Left kidney (tissue), 2 donors: Measurements from ENCODE around the gene ERCC2. TPM values are rescaled to one million over a fixed set of nuclear protein-coding genes. Genes with fewer than 3 reads are reported as not detected.

ENCODE experiments used
- DNase-seq: peaks from one replicate; pipeline ENCODE4 v3.0.0-alpha.2; 2013
- polyA plus RNA-seq: library from polyadenylated mRNA; unstranded; fragments of 120-200 nt; gene quantifications from one replicate; pipeline ENCODE4 v1.2.1, GENCODE V29; 2013; ENCODE audit not compliant: insufficient read length

The ERCC2 gene
- polyA plus RNA-seq, 1 donor: 38.0 TPM

DNA sequence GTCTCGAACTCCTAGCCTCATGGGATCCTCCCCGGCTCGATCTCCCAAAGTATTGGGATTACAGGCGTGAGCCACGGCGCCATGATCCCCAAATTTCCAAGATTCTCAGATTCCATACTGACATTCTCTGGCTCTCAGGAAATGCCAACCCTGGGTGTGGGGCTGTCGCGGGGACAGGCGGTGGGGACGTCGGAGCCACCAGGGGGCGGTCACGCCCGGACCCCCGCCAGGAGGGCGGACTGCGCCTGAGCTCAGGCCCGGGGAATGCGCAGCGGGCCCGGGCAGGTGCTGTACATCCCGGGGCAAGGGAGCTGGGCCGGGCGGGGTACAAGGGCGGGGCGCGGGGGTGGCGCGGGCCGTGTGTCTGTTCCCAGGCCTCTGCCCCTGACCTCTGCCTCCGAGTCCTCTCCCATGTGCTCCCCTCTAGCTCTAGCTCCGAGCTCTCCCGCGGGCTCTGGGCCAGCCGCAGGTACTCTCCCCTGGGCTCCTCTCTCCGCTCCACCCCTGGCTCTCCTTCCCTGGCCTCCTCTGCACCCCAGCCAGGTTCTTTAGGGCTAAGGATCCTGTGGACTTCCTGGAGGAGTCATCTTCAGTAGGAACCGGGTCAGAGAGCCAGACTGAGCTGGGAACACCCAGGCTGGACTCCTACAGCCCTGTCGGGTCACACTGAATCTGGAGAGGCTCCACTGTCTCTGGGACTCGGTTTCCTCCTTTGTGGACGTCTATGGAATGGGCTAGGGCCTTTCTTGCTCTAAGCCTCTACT lies 32.1 kb upstream of the ERCC2 start:
- no peak for DNase-seq

DNA sequence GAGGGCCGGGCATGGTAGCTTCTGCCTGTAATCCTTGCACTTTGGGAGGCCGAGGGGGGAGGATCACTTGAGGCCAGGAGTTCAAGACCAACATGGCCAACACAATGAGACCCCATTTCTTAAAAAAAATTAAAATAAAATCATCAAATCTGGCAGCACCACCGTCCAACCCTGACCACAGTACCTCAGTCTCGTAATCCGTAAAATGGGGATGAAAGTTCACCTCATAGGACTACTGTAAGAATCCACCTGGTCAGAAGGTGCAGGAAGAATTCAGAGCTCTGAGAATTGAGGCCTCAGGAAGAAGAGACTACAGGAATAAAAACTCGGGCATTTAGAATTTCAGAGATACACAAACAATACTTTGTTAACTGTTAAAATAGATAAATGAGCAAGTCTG lies 31.4 kb upstream of the ERCC2 start:
- no peak for DNase-seq

DNA sequence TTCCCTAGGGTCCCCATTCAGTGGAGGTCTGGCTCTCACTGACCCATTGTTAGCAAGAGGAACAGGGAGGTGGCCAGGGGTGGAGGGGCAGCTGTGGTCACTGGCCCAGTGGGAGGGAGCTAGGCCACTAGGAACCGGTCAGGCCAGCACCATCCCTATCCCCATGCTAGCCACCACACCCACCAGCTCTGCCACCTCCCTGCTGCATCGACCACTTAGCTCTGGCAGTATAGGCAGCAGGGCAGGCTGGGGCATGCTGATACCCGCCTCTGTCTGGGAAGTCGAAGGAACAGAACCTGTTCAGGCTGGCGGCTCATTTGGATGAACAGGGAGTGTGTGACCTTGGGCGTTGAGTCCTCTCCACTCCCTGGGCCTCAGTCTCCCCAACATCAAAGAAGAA lies 29.8 kb upstream of the ERCC2 start:
- no peak for DNase-seq

DNA sequence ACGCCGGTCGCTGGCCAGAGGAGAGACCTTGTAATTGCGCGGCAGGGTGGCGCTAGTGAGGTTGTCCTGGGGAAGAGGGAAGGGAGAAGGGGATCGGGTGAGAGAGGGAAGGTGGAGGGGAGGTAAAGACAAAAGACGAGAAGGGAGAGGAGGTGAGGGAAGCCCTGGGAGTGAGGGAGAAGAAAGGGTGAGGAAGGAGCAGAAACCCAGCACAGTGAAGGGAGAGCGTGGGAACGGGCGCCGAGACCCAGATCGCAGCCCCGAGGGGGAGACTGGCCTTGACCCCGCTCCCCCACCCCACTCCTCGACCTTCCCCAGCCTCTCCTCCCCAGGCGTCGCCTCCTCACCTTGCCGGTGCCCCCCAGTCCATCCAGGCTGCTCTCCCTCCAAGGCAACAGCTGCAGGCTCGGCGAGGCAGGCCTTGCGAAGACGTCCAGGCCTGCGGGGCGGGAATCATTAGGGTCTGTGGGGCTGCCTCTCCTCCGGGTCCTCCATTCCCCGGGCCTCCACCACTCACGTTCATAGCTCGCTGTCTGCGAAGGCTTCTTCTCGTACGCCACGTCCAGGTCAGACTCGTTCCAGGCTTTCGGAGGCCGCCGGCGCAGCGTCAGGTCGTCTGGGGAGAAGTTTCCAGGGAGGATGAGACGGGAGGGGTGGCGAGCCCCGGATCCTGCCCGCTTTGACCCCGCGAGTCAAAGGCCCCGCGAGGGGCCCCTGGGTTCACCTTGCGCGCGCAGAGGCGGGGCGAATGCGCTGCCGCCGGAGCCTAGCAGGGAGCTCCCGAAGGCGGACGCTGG lies 25.6 kb upstream of the ERCC2 start:
- no peak for DNase-seq

DNA sequence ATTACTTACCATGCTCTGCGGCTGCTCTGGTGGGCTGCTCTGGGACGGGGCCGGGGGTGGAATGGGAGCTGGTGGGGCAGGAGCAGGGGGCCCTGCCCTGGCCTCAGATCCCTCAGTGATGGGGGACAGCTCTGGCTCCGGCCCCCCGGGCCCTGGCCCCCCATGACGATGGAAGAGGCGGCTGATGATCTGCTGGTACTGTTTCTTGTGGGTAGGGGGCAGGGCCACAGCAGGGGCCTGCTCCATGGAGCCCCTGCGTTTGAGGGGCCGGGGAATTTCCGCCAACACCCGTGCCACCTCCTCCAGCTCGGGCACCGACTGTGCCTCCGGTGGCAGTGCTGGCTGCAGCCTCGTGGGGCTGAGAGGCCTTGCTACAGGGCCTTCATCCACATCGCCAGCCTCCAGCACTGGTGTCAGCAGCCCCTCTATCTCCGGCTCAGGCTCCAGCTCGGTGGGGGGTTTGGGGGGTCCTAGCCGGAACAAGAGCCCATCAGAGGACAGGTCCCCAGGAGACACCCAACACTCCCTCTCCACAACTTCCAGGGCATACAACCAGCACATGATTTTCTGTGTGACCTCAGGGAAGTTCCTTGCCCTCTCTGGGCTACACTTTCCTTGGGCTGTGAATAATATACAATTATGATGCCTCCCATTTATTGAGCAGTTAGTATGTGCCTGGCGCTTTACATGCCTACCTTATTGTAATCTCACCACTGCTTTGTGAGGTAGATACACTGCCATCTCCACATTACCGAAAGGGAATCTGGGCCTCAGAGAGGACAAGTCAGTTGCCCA lies 21.7 kb upstream of the ERCC2 start:
- no peak for DNase-seq

DNA sequence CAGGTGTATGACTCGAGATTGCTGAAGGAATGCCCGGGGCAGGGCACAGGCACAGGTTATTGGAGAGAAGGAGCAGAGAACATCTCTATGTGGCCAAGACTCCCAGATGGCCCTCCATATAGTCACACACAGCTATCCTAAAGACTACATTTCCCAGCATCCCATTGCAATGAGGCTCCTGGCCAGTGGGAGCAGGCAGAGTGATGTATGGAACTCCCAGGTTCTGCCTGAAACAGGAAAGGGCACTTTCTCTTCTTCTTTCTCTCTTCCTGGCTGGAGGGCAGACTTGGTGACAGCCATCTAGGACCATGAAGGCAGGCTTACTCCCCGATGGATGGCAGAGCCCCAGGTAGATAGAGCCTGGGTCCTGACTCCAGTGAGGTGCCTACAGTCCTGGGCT lies 21.0 kb upstream of the ERCC2 start:
- no peak for DNase-seq

DNA sequence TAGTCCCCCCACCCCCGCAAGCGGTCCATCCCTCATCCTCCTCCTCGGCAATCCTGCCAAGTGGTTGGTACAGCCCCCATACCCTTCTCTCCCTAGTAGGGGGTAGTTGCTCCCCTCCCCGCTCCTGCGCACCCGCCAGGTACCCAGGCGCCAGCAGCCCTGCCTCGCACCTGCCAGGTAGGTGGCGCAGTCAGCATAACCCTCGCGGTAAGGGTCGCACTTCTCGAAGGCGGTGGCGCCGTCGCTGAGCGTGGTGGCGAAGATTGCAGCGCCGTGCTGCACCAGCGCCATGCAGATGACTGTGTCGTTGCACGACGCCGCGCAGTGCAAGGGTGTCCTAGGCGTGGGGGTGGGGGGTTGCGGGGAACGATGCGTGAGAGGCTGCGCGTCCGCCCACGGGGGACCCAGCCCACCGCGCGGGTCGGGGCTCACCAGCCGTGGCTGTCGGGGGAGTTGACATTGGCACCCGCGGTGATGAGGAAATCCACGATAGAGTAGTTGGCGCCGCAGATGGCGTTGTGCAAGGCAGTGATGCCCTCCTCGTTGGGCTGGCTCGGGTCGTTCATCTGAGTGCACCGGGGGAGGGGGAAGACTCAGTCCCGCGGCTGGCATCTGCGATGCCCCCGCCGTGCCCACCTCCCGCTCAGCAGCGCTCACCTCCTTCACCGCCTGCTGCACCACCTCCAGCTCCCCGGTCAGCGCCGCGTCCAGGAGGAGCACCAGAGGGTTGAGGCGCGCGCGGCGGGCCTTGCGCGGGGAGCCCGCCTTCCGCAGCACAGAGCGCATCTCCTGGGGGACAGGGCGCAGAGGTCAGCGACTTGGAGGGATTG lies 15.2 kb upstream of the ERCC2 start:
- no peak for DNase-seq

DNA sequence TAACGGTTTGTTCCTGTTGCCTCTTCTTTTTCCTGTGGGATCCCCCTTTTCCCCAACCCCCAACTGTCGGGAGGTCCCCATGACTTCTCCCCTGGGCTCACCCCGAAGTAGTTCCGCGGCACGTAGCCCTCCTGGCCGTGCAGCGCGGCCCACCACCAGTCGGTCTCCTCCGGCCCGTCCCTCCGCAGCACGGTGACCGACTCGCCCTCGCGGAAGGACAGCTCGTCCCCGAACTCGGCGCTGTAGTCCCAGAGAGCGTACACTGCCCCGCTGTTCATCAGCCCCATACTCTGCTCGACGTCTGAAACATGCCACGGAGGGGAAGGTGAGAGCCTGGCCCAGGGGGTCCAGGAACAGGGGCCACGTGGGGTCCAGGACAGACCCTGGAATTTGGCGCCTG lies 12.1 kb upstream of the ERCC2 start:
- DNase-seq: no peak

DNA sequence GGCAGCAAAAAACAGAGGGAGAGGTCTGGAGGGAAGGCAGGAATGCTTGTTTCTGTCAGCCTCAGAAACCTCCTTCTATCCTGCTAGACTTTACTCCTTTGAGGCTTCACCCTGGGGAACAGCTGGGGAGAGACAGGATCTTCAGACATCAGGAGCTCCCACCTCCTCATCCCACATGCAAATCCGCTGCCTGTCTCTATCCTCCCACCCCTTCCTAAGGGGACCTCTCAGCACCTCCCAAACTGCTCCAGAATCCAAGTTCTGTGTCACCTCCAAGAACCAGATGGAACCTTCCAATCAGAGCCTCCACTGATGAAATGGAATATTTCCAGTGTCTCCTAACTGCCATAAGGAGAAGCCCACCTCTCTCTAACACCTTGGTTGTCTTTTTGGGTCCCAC lies 9.7 kb upstream of the ERCC2 start:
- DNase-seq: no peak

DNA sequence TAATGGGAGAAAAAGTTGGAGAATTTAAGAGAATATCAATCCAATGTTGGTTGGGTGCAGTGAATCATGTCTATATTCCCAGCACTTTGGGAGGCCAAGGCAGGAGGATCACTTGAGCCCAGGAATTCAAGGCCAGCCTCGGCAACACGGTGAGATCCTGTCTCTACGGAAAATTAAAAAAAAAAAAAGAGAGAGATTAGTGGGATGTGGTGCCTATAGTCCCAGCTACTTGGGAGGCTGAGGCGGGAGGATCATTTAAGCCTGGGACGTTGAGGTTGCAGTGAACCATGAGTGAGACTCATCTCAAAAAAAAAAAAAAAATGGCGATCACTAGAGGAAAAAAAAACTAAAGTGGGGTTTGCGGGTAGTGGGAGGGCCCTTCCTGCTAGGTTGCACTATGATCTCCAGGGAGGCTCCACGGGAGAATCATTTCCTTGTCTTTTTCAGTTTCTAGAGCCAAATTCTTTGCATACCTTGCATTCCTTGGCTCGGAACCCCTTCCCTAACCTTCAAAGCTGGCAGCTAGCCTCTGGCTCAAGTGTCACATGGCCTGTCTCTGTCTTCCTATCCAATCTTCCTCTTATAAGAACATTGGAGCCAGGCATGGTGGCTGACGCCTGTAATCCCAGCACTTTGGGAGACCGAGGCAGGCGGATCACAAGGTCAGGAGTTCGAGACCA lies 5.8 kb upstream of the ERCC2 start:
- DNase-seq: peak; percentile 61

DNA sequence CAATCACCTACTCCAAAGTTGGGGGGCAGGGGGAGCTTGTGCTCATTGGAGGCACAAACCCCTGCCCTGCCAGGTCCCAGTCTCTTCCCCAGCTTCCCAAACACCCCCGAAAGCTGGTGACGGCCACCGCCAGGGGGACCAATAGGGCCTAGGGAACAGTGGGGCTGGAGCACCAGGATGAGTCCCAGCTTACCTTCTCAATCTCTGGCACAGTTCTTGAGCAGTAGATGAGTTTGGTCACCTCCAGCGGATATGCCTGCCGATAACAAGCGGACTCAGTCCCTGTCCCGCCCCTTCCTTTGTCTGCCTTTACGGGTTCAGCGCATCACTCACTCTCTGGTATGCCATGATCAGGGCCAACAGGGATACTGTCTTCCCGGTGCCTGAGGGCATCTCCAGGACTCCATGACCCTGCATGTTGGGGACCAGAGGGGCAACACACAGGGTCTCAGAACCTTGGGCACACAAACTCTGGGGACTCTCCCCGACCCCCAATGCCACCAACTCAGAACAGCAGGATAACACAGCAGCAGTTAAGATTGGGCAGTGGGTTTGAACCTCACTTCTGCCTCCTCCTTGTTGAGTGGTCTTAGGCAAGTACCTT lies 1.5 kb downstream of the ERCC2 start:
- no peak for DNase-seq

DNA sequence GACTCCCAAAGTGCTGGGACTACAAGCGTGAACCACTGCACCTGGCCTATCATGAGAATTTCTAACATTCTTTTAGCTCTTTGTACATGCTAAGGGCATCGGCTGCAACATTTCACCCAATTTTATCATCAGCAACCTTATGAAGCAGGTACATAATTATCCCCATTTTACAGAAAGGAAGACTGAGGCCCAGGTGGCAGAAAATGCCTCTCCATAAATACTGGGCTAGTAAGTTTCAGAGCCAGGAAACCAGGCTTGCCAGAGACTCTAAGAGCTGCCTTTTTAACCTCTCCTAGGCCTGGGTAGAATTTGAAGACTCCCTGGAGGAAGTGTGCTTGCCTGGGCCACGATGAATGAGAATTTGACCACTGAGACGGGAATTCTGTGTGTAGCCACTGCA lies 2.2 kb downstream of the ERCC2 start:
- no peak for DNase-seq

DNA sequence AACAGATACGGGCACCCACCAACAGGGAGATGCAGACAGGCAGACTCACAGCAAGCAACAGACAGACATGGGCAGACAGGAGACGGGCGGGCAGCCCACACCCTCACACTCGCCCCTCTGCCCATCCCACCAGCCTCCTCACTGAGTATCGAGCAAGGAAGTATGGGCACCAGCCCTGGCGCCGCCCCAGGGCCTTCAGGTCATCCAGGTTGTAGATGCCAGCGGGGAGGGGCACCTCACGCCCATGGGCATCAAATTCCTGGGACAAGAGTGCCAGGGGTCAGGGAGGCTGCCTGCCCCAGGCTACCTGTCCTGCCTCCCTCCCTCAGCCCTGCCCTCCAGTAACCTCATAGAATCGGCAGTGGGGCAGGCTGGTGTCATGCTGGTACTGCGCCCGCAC lies 5.7 kb downstream of the ERCC2 start:
- no peak for DNase-seq

DNA sequence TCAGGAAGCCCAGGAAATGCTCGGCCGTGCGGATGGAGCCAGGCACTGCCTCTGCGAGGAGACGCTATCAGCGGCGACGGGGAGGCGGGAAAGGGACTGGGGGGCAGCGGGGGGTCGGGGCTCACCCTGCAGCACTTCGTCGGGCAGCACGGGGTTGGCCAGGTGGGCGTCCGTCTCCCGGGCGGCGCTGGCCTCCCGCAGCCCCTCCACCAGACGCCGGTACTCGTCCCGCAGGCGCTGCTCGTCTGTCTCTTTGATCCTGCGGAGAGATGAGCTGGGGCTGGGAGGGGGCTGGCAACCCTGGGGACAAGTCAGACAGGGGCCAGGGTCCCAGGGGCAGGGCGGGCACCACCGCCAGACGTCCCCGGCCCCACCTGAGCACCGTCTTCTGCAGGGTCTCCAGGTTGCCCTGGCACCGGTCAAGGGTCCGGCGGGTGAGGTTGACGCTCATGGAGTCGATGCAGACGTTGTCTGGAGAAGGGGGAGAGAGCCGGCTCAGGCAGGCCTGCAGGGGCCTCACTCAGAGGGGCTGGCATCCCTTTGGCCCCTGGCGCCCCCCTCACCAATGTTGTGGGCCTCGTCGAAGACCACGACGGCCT lies 6.4 kb downstream of the ERCC2 start:
- no peak for DNase-seq

DNA sequence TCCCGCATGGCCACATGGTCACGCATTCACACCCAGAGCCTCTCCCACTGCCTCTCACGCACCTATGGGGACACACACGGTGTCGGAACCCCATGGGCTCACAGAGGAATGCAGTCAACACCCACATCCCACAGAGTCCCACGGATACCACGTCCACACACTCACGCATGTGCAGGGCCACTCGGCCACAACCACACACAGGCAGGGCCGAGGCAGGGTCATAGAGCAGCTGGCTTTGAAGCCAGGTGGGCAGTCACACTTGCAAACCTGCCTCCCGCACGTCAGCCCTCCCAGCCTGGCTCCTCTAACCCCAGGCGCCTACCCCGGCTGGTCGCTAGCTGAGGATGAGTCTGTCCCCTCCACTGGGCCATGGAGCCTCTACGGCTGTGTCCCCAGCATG lies 8.1 kb downstream of the ERCC2 start:
- no peak for DNase-seq

DNA sequence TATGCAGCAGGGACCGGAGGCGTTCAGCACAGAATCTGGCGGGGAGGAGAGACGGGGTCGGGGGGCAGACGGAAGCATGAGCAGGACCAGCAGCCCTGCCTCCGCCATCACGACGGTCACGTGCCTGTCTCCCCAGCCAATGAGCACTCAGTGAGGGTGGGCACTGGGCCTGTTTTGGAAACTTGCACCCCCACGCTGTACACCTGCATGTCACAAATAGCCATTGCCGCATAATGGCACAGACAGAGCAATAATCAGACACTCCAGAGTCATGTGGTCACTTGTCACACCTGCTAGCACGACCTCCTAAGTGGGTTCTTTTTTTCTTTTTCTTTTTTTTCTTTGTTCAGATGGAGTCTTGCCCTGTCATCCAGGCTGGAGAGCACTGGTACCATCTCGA lies 8.8 kb downstream of the ERCC2 start:
- DNase-seq: no peak

DNA sequence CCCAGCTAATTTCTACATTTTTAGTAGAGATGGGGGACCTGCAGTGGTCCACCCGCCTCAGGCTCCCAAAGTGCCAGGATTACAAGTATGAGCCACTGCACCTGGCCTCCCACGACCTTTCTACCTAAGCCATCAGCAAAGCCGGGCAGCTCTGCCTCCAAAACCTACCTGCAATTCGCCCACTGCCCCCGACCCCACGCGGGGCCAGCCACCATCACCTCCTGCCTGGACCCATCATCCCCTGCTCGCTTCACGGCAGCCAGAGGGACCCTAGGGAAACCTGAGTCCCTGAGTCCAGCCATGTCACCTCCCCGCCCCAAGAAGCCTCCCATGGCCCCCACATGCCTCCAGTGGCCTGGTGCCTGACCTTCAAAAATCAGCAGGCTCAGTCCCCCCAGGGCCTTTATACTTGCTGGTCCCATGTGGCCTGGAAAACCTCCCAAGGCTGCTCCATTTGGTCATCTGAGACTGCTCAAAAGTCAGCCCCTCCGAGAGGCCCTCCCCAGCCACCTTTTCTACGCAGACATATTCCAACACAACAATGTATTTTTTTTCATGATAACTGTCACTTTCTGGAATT lies 12.1 kb downstream of the ERCC2 start:
- DNase-seq: no peak

DNA sequence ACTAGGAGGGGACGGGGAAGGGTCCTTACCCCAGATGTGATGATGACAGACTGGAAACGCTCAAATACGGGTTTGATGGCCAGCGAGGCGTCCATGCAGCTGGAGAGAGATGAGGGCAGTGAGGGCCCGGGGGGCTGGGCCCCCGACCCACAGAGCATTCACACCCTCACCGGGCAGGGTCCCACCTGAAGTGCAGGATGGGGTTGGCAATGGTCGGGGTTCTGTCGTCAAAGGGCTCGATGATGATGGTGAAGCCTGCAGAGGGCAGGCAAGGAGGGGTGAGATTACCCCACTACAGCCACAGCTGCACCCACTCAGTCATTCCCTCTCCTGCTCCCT lies 13.0 kb downstream of the ERCC2 start:
- DNase-seq: no peak

DNA sequence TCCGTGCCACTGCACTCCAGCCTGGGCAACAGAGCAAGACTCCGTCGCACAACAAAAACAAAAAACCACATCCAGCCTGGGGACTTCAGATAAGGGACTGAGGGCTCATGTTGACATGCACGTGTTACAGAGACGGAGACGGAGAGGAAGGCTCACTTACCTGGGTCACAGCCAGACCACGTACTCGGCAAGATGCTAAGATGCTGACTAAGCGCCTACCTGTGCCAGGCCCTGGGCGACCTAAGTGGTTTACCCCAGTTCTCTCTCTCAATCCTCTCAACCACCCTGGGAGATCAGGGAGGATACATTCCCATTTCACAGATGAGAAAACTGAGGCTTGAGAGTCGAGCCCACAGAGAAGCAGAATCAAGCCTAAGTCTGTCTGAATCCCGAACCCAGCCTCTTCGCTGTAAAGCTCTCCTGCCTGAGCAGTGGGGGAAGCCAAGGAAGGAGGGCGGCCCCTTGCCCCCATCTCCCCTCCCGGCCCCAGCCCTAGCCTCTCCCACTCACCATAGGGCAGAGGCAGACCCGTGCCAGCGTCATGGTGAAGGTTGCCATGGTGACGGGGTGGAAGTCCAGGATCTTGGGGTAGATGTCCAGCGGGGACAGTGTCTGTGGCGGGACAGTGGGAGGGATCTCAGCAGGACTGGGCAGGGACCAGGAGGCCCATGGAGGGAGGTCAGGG lies 13.5 kb downstream of the ERCC2 start:
- DNase-seq: no peak

DNA sequence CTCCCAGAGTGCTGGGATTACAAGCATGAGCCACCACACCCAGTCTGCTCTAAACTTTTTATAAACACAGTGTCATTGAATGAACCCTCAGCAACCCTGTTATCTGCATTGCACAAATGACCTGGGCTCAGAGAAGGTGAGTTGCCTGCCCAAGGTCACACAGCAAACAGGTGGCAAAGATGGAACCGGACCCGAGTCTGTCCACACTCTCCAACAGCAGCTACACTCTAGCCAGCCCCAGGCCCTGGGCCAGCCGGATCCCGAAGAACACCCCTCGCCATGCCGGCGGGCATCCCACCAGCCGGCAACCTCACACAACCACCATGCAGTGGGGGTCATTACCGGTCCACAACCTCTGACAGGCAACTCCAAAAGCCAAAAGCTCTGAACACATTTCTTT lies 14.5 kb downstream of the ERCC2 start:
- no peak for DNase-seq
